DND-41 (cell line): Measurements from ENCODE around the gene MEGF6.

Experiments
- CTCF ChIP-seq: IDR thresholded peaks from 2 replicates; pipeline ENCODE4 v1.5.1; 2012; ENCODE audit warnings: borderline replicate concordance, low read length, moderate library complexity, mild to moderate bottlenecking; ENCODE audit not compliant: poor library complexity, severe bottlenecking; ENCODE audit errors: extremely low read depth
- EZH2 ChIP-seq: IDR thresholded peaks from 3 replicates; pipeline ENCODE4 v1.6.1; 2012; ENCODE audit warnings: borderline replicate concordance, low read depth, mild to moderate bottlenecking, moderate library complexity, low read length, inconsistent platforms; ENCODE audit not compliant: severe bottlenecking

DNA sequence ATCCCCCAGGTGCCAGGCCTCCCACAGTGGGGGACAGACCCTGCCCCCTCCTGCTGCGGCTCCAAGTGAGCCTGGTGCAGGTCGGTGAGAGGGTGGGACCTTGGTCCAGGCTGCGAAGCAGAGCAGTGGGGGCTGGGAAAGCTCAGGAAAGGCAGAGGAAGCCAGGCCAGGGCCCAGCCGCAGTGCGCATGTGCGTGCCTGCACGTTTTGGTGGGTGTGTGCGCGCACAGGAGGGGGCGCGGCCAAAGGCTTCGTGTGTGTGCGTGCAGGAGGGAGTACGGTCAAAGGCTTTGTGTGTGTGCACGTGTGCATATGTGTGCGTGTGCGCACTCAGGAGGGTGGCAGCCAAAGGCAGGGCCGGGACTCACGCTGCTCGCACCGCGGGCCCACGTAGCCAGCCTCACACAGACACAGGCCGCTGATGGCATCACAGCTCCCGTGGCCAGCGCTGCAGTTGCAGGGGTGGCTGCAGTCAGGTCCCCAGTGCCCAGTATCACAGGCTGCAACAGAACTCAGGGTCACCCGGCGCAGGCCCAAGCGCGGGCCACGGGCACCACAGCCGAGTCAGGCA is 111.0 kb downstream of the MEGF6 start:
- TF ChIP-seq CTCF, result no peak
- no peak for TF ChIP-seq EZH2
